ENCODE measurements around the gene TBCA.

TBCA gene

DNA sequence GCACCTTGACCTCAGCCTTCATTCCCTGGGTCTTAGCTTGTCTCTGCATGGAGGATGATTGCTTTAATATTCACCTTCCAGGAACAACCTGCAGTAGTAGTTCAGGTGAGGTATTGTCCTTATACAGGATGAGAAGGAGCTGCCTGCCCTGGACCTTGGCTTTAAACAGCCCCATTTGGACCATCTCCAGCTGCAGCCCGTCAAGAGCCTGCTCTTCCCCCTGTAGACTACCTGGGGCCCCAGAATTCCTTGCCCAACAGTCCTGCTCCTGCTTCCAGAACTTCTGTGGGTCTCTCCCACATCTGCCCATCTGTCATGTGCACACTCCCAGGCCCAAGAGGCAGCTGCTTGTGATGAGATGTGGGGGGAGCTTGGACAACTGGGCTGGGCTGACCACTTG, 125.5 kb downstream of the TBCA start:
- in situ Hi-C loops (cut with HindIII; ENCODE audit: low pct_ligation_motif_present, low pct_unique_long_range_greater_than_20kb, low sequenced_read_pairs) = no loop called here

DNA sequence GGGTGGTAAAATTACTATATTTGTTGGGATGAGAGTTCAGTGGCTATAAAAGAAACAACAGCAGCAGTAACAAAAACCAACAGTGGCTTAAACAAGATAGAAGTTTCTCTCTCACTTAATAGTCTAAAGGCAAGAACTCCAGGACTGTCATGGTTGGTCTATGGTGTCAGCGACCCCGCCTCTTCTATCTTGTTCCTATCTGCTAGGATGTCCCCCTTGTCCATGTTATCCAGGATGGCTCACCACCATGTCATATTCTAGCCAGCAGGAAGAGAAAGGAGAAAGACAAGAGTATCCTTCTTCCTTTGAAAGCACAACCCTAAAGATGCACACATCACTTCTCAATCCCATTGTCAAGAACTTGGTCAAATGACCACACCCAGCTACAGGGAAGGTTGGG, 126.4 kb downstream of the TBCA start:
- in situ Hi-C loops (cut with HindIII; ENCODE audit: low pct_ligation_motif_present, low pct_unique_long_range_greater_than_20kb, low sequenced_read_pairs) = no loop called here
- DNase-seq = no peak

More for the DNA sequence above, 125.5 kb downstream of the TBCA start:
- DNase-seq = no peak

DNA sequence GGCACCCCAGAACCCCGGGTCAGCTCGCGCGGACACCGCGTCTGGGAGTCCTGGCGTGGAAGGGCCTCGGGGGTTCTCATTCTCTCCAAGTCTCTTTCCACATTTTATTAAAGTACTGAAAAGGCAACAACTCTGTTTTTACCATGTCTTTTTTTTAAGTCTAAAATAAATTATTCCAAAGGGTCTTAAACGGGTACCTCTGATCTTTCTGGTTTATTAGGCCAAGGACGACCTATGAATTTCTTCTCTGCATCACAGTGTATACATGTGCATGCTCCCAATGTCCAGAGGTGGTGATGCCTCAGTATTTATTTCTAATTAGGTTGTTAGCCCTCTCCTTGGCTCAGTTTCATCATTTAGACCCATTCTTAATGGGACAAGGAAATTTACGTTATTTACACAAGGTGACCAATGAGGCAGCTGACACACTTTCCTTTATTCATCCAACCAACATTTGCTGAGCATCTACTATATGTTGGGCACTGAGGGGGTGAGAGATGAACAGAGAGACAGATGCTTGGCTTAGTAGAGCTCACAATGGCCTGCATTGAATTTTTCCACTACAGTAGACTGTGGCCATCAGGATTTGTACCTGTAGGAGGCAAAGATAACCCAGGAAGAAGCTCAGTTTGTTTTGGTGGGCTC, 130.0 kb downstream of the TBCA start:
- in situ Hi-C loops (cut with HindIII; ENCODE audit: low pct_ligation_motif_present, low pct_unique_long_range_greater_than_20kb, low sequenced_read_pairs) = no loop called here

DNA sequence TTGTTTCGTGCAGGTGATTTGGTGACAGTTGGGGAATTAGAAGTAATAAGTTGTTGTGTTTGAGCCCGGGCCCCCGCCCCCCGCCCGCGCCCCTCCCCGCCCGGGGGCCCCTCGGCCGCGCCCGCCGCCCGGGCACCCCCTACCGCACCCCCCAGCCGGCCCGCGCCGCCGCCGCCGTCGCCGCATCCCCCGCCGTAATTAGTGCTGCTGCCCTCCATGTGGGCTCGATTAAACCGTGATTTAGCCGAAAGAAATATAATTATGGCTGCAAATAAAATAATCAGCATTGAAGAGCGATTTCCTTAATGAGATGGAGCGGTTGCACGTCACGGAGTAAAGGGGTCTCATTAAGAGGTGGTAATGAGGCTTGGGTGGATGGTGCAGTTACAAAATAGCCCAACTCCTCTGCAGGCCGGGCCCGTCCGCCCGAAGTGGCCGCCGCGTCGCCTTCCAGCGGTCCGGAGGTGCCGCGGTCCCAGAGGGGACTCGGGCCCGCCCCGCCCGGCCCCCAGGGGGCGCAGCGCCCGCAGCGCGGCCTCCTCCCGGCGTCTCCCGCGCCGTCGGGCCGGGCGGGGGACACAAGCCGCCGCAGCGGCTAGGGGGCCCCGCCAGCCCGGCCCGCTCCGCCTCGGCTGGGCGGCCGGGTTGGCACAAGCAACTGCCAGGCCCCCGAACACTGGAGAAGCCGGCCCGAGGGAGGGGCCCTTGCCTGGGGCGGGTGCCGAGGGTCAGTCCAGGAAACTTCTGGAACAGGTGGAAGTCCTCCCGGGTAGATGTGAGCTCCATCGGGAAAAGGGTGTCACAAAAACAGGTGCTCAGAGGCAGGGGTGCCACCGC, 130.8 kb downstream of the TBCA start:
- in situ Hi-C loops (cut with HindIII; ENCODE audit: low pct_ligation_motif_present, low pct_unique_long_range_greater_than_20kb, low sequenced_read_pairs) = no loop called here
- DNase-seq = peak; percentile 28

More for the DNA sequence above, 130.0 kb downstream of the TBCA start:
- DNase-seq = no peak

DNA sequence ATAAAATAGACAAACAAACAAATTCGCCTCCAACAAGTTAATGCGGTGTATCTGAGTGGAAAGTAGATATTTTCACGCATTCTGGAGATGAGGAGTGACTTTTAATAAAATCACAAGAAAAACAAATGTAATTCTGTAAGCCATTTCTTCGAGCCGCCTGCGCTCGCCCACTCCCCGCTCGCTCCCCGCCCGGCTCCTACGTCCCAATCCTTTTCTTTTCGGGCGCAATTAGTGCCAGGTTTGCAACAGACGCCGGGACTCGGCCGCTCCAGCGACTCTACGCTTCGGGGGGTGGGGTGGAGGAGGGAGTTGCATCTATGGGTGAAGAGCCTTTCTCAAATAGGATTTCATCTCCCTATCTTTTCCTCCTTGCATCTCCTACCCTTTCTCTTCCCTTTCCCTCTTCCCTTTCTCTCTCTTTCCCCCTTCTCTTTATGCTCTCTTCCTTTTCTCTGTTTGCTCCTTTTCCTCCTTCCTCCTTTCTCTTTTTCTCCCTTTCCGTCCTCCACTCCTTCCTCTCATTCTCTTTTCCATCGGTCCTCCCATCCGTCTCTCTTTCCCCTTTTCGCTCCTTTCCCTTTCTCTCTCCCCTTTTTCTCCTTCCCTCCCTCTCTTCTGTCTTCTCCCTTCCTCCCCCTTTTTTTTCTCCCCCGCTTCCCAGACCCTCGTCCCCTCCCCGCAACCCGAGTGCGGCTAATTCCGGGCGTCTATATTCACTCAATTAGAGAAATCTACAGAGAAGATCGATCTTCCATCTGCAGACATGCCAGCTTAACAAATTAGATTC, 131.6 kb downstream of the TBCA start:
- DNase-seq = no peak
- in situ Hi-C loops (cut with HindIII; ENCODE audit: low pct_ligation_motif_present, low pct_unique_long_range_greater_than_20kb, low sequenced_read_pairs) = no loop called here

DNA sequence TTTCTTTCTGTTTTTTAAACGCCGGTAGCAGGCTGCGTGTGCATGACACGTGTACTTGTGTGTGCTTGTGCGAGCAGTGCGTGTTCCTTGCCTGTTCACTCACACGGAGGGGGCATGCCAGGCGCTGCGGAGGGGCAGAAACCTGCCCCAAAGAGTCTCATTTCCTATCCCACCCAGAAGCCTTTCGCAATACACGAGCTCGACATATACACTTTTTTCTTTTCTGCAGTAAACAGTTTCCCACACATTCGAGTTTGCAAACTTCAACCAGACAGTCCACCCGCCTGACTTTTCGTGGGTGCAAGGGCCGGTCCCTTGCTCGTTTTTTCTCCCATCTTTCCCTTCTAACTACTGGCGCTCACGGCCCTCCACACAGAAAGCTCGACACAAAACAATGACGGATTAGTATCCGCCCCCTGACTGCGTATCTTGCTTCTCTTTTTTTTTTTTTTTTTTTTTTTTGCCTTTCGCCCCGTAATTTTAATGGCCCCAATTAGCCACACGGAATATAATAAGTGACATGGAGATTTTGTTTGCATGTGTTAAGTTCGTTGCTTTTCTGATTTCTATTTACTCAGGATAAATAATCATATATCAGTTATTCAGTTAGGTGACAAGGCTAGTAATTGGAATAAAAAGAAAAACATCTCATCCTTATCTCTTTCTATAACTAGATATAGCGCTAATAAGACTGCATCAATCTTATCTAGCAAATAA, 132.3 kb downstream of the TBCA start:
- in situ Hi-C loops (cut with HindIII; ENCODE audit: low pct_ligation_motif_present, low pct_unique_long_range_greater_than_20kb, low sequenced_read_pairs) = no loop called here
- no peak for DNase-seq

DNA sequence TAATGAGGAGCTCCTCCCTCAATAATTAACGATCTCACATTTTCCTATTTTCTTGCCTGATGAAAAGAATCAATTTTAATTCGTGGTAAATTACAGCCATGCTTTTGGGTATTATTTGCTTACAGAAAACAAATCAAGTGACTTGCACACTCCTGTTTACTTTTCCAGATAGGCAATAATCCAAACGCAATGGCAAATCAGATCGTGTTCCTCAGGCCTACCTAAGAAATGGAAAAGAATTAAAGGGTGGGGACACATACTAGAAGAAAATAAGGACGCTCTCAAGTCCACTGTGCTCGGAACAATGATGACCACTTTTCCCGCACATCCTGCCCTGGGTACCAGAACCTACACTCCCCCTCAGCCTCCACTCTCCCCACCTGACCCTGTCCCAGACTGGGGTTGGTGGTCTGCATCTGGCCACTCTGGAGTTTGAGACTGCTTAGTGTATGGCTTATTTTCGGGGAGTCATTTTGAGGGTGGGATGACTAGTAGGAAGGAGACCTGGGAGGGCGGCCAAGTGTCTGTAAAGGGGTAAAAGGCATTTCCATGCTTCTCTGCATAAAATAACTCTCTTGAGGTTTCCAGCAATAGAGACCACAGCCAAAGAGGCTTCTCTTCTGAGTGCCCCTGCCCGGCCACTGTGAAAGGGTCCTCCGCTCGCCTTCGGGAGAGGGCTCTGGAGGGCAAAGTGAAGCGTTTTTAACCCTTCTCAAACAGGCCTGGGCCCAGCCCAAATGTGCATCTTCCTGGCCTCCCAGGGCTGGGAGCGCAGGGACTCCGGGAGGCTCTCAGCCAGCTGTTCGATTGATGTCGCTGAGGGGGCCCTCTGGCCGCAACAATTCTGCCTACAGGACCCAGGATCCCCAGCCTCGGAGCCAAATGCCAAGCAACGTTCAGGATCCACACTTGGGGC, 133.1 kb downstream of the TBCA start:
- DNase-seq = no peak
- in situ Hi-C loops (cut with HindIII; ENCODE audit: low pct_ligation_motif_present, low pct_unique_long_range_greater_than_20kb, low sequenced_read_pairs) = no loop called here

DNA sequence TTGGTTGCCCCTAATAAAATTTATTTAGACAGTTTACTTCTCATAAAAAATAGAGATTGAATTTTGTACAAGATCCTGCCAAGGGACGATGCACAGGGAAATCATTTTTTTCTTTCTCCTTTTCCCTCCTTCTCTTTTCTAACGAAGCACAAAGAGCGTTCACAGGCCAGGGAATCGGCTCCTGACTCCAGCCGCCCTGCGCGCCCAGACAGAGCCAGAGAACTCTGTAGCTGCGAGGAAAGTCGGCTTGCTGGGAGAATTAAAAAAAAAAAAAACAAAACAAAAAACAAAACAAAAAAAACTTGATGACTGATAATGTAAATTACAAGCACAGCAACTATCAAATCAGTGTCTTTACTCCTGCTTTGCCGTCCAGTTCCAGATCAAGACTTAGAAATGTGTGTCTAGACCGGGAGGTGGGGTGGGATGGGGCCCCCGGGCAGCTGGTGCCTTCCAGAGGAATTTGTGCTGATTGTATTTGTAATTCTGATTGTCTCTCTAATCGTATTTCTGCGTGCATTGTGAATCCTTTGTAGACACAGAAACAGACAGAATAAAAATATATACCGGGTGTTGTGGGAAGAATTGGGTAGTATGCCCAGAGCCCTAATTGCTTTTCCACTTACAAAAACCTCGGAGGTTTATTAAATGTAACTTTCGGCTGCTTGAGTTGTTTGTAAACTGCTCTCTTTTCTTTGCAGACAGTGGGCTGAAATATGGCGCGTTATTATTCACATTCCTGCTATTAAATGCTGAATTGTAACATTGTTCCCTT, 134.0 kb downstream of the TBCA start:
- no peak for DNase-seq

DNA sequence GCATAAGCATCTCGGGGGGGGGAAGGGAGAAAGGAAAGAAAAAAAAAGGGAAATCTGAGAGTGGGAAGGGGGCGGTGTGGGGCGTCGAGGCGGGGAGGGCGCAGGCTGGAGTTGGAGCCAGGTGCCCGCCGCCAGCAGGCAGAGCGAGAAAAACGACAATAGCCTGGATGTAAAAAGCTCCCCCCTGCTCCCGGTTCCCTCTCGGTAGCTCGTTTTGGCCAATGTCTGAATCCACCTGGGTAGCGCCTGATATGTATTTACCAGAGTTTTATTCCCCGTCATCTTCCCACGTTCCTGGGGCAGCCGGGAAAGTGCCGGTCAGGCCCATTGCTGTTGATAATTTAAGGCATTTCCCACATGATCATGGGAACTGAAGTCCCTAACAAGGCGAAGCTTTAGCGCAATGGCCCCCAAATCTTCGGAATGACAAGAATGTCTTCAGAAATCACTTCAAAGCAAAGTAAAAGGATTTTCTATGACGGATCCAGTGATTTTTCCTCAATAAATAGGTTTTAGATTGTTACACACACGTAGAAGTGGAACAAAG, 134.7 kb downstream of the TBCA start:
- no peak for DNase-seq
- in situ Hi-C loops (cut with HindIII; ENCODE audit: low pct_ligation_motif_present, low pct_unique_long_range_greater_than_20kb, low sequenced_read_pairs) = no loop called here

More for the DNA sequence above, 134.0 kb downstream of the TBCA start:
- in situ Hi-C loops (cut with HindIII; ENCODE audit: low pct_ligation_motif_present, low pct_unique_long_range_greater_than_20kb, low sequenced_read_pairs) = no loop called here

Data from ACHN (cell line).